SK-N-SH treated with all-trans-retinoic acid at 6 μM for 48 hours (cell line): ENCODE measurements around the gene N4BP2.
"Not testable (repeated sequence)": the region's sequence is repeated elsewhere in the genome, so short reads cannot be mapped to it uniquely, and the experiment has no call there.

Experiments
- ATAC-seq: fragments of 200-7000 bp; cut with Tn5 transposase; 3 replicates; pipeline ENCODE4 v1.9.1; 2020; ENCODE audit warnings: mild to moderate bottlenecking, moderate library complexity
- ARNTL ChIP-seq: fragments of 450-650 bp; formaldehyde crosslinking; IDR thresholded peaks from 2 replicates; pipeline ENCODE4 v1.5.0; 2020; ENCODE audit warnings: low read depth, mild to moderate bottlenecking, moderate library complexity, borderline replicate concordance
- CREB5 ChIP-seq: fragments of 250-450 bp; sonication (Bioruptor Pico); IDR thresholded peaks from 2 replicates; pipeline ENCODE4 v1.5.1; 2020; ENCODE audit warnings: low read depth, mild to moderate bottlenecking, moderate library complexity
- CSRNP3 ChIP-seq: fragments of 250-450 bp; sonication (Bioruptor Pico); IDR thresholded peaks from 2 replicates; pipeline ENCODE4 v1.5.1; 2021; ENCODE audit warnings: mild to moderate bottlenecking, moderate library complexity
- ESRRG ChIP-seq: fragments of 250-450 bp; sonication (Bioruptor Pico); IDR thresholded peaks from 2 replicates; pipeline ENCODE4 v1.6.1; 2021; ENCODE audit warnings: mild to moderate bottlenecking
- GLIS3 ChIP-seq: fragments of 250-450 bp; sonication (Bioruptor Pico); IDR thresholded peaks from 2 replicates; pipeline ENCODE4 v1.5.0; 2020; ENCODE audit warnings: mild to moderate bottlenecking, moderate library complexity
- ISL1 ChIP-seq: fragments of 250-450 bp; sonication (Bioruptor Pico); IDR thresholded peaks from 2 replicates; pipeline ENCODE4 v2.1.2; 2022; ENCODE audit warnings: mild to moderate bottlenecking, moderate library complexity
- OSR1 ChIP-seq: fragments of 250-450 bp; sonication (Bioruptor Pico); IDR thresholded peaks from 2 replicates; pipeline ENCODE4 v1.8.0; 2022; ENCODE audit warnings: moderate library complexity, mild to moderate bottlenecking, inconsistent platforms
- PATZ1 ChIP-seq: fragments of 250-450 bp; sonication (Bioruptor Pico); IDR thresholded peaks from 2 replicates; pipeline ENCODE4 v1.8.0; 2020; ENCODE audit warnings: mild to moderate bottlenecking, moderate library complexity, borderline replicate concordance
- POU6F1 ChIP-seq: fragments of 250-450 bp; sonication (Bioruptor Pico); IDR thresholded peaks from 2 replicates; pipeline ENCODE4 v1.8.0; 2021; ENCODE audit warnings: low read depth, mild to moderate bottlenecking, moderate library complexity, borderline replicate concordance
- PPARA ChIP-seq: fragments of 250-450 bp; sonication (Bioruptor Pico); IDR thresholded peaks from 2 replicates; pipeline ENCODE4 v1.5.0; 2020; ENCODE audit warnings: mild to moderate bottlenecking, borderline replicate concordance
- RARB ChIP-seq: fragments of 250-450 bp; sonication (Bioruptor Pico); IDR thresholded peaks from 2 replicates; pipeline ENCODE4 v1.8.0; 2021; ENCODE audit warnings: mild to moderate bottlenecking, moderate library complexity
- SNAI2 ChIP-seq: fragments of 250-450 bp; sonication (Bioruptor Pico); IDR thresholded peaks from 2 replicates; pipeline ENCODE4 v1.5.0; 2020; ENCODE audit warnings: mild to moderate bottlenecking, moderate library complexity
- TOX ChIP-seq: fragments of 250-450 bp; sonication (Bioruptor Pico); IDR thresholded peaks from 2 replicates; pipeline ENCODE4 v1.8.0; 2021; ENCODE audit warnings: mild to moderate bottlenecking, moderate library complexity, borderline replicate concordance
- TSHZ2 ChIP-seq: fragments of 250-450 bp; sonication (Bioruptor Pico); IDR thresholded peaks from 2 replicates; pipeline ENCODE4 v1.5.0; 2020; ENCODE audit warnings: mild to moderate bottlenecking, moderate library complexity
- ZC3H10 ChIP-seq: fragments of 250-450 bp; sonication (Bioruptor Pico); IDR thresholded peaks from 2 replicates; pipeline ENCODE4 v1.5.1; 2021; ENCODE audit warnings: mild to moderate bottlenecking, moderate library complexity
- ZFP3 ChIP-seq: fragments of 250-450 bp; sonication (Bioruptor Pico); IDR thresholded peaks from 2 replicates; pipeline ENCODE4 v1.5.0; 2020; ENCODE audit warnings: mild to moderate bottlenecking, moderate library complexity
- ZFP30 ChIP-seq: fragments of 450-650 bp; formaldehyde crosslinking; IDR thresholded peaks from 2 replicates; pipeline ENCODE4 v1.5.0; 2022; ENCODE audit warnings: mild to moderate bottlenecking, moderate library complexity
- ZNF565 ChIP-seq: fragments of 450-650 bp; formaldehyde crosslinking; conservative IDR thresholded peaks from 2 replicates; pipeline ENCODE4 v1.5.0; 2020; ENCODE audit warnings: low read depth, mild to moderate bottlenecking, moderate library complexity
- ZNF70 ChIP-seq: fragments of 450-650 bp; formaldehyde crosslinking; IDR thresholded peaks from 2 replicates; pipeline ENCODE4 v1.5.0; 2020; ENCODE audit warnings: mild to moderate bottlenecking, moderate library complexity
- ZNF8 ChIP-seq: fragments of 450-650 bp; formaldehyde crosslinking; IDR thresholded peaks from 2 replicates; pipeline ENCODE4 v1.5.0; 2020; ENCODE audit warnings: mild to moderate bottlenecking, moderate library complexity

N4BP2 gene

GRCh38 chr4:40134206-40134917 is 77.7 kb downstream of the N4BP2 start:
- no peak for TF ChIP-seq ZNF565 (CRISPR knock-in tag)
- no peak for ATAC-seq

- not testable (repeated sequence) for ATAC-seq
These were observed 79.6 kb downstream of the N4BP2 start for GRCh38 chr4:40136202-40136601.

GRCh38 chr4:40140196-40140595 is 83.5 kb downstream of the N4BP2 start:
- no peak for TF ChIP-seq ZNF8 (CRISPR knock-in tag)
- ATAC-seq, result no peak

GRCh38 chr4:40140597-40140996 is 83.9 kb downstream of the N4BP2 start:
- not testable (repeated sequence) for ATAC-seq

- no peak for ATAC-seq
- TF ChIP-seq PPARA (CRISPR knock-in tag), result no peak
- TF ChIP-seq TOX (CRISPR knock-in tag), result no peak
- no peak for TF ChIP-seq ISL1
- TF ChIP-seq ESRRG, result no peak
These were observed 87.4 kb downstream of the N4BP2 start for GRCh38 chr4:40143926-40144508.

- TF ChIP-seq POU6F1 (CRISPR knock-in tag) (no peak), SNAI2 (CRISPR knock-in tag) (no peak), RARB (CRISPR knock-in tag) (no peak), TOX (CRISPR knock-in tag) (no peak), PPARA (CRISPR knock-in tag) (no peak), ZFP3 (CRISPR knock-in tag) (no peak), ESRRG (no peak), ZNF565 (CRISPR knock-in tag) (no peak), ISL1 (no peak), GLIS3 (no peak), TSHZ2 (no peak), OSR1 (CRISPR knock-in tag) (no peak), ZNF8 (CRISPR knock-in tag) (no peak), ZFP30 (no peak), ZNF70 (CRISPR knock-in tag) (no peak)
- no peak for ATAC-seq
These were observed 88.1 kb downstream of the N4BP2 start for GRCh38 chr4:40144716-40145115.

GRCh38 chr4:40147490-40147889 is 90.8 kb downstream of the N4BP2 start:
- ATAC-seq, result not testable (repeated sequence)

GRCh38 chr4:40149960-40150385 is 93.3 kb downstream of the N4BP2 start:
- peak; percentile 80 for ATAC-seq
- TF ChIP-seq RARB (CRISPR knock-in tag), result no peak
- no peak for TF ChIP-seq ARNTL
- TF ChIP-seq PATZ1 (CRISPR knock-in tag), result no peak
- TF ChIP-seq CSRNP3 (CRISPR knock-in tag), result no peak
- no peak for TF ChIP-seq ZC3H10
- no peak for TF ChIP-seq ZNF70 (CRISPR knock-in tag)
- no peak for TF ChIP-seq ZFP30
- TF ChIP-seq CREB5 (CRISPR knock-in tag), result no peak
- TF ChIP-seq ZFP3 (CRISPR knock-in tag), result no peak
- TF ChIP-seq ZNF565 (CRISPR knock-in tag), result no peak
